Activated CD8-positive, alpha-beta memory T cell treated with anti-CD3 and anti-CD28 coated beads for 4 hours (primary cell): ENCODE data around the gene SYT7.

ENCODE experiments used
- DNase-seq, 2 donors: peaks; one replicate each; pipeline ENCODE4 v3.0.0-alpha.2; 2020; ENCODE audit warnings: low read depth in 2 of 2

SYT7 gene

DNA sequence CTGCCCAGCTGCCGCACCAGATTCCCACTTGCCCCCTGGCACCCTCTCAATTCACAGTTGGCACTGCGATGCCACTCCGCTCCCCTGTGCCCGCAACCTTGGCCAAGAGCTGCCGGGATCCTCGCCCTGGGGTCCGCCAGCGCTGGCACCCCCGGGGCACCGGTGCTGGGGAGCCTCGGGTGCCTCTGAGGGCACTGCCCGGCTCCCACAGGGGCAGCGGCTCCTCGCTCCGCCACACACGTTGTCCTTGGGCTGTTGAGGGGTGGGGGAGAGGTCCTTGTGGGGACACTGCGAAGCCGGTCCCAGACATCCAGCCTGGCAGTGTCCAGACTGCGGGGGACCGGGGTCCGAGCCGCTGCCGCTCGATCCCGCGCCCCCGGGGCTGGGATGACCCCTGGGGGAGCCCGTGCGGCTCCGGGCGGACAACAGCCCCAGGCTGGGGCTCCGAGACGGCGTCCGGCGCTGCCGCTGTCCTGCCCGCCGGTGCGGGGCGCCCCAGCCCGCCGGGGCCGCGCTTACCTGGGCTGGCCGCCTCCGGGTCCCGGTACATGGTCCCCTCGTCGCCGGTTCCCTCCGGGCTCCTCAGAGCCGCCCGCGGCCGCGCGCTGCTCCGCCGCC is 496 bp downstream of the SYT7 start:
- no peak for DNase-seq

DNA sequence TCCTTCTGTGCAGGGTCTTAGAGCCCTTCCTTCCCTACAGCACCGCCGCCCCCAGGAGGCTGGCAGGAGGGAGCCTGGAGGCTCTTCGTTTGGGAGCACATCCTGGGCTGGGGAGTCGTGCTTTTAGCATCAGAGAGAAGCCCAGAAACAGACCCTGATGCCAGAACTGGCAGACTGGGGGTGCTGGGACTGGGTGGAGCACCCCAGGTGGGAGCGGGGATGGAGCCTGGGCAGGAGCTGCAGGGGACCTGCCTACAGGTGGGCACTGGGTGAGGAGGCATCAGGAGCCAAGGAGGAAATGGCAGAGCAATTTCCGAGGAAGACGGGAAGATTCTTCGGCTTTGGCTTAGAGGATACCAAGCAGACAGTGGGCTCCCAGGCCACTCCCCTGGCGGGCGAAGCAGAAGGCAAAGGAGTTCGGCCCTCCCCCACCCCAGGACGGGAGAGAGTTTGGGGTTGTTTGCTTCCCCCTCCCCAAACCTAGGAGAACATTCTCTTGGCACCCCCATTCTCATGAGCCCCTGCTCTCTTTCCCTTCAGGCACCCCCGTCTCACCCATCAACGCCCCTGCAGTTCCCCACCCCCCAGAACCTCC is 1.1 kb downstream of the SYT7 start:
- DNase-seq = no peak

DNA sequence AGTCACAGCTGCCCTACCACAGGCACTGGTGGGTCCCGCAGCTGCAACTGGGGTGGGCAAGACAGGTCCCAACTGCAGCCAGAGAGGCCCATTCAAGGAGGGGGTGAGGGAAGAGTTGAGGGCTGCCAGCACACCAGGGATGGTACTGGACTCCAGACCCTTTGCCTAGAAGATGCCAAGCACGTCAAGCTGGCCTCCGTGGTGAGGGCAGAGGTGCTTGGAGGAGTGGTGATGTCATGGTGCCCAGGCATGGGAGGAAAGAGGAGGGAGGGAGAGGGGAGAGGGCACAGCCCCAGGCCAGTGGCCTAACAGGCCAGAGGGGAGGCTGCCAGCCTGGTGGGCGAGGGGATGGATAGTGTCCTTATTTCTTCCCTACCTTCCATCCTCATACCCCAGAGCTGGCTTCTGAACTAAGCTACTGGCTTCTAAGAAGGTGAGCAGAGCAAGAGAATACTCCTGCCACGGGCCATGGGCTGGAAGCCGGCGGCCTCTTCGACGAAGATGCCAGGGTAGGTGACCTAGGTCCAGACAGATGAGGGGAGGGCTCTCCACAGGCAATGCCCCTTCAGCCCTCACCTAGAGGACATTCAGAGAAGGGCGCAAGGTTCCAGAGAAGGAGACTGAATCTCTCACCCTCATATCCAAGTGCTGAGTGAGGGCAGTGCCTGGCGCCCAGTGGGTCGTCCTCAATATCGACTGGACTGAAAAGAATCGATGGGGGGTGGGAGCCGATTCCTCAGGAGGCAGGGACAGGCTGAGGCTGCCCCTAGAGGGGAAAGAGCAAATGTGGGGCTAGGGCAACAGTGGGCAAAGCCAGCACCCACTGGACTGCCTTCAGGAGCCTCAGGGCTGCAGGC is 1.8 kb downstream of the SYT7 start:
- DNase-seq = no peak

DNA sequence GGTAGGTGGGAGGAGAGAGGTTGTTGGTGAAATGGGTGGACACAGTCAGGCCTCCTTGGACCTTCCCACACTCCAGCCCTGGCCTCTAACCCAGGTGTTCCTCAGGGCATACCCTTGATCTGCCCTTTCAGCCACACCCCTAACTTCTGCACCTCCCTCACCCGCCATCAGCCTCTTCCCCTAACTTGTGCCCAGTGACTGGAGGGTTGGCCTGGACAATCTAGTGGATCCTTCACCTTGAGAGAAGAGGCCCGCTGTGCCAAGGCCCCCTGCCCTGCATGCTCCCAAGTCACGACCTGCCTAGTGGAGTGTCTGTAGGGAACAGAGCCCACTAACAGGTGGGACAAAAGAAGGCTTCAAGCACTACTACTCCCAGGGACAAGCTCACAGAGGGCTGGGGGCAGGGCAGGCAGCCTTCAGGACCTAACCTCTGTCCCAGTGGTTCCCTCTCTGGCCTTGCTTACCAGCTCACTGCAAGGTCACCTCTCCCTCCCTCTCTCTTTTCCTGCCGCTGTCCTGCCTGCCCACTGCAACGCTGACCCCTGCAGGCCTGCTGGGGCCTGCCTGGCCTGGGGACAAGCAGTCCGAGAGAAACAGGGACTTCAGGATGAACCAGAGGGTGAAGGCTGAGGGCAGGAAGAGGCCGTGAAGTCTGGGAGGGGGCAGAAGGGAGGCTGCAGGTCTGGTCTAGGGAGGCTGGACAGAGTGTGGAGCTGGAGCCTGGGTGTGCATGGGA is 3.3 kb downstream of the SYT7 start:
- DNase-seq = no peak

DNA sequence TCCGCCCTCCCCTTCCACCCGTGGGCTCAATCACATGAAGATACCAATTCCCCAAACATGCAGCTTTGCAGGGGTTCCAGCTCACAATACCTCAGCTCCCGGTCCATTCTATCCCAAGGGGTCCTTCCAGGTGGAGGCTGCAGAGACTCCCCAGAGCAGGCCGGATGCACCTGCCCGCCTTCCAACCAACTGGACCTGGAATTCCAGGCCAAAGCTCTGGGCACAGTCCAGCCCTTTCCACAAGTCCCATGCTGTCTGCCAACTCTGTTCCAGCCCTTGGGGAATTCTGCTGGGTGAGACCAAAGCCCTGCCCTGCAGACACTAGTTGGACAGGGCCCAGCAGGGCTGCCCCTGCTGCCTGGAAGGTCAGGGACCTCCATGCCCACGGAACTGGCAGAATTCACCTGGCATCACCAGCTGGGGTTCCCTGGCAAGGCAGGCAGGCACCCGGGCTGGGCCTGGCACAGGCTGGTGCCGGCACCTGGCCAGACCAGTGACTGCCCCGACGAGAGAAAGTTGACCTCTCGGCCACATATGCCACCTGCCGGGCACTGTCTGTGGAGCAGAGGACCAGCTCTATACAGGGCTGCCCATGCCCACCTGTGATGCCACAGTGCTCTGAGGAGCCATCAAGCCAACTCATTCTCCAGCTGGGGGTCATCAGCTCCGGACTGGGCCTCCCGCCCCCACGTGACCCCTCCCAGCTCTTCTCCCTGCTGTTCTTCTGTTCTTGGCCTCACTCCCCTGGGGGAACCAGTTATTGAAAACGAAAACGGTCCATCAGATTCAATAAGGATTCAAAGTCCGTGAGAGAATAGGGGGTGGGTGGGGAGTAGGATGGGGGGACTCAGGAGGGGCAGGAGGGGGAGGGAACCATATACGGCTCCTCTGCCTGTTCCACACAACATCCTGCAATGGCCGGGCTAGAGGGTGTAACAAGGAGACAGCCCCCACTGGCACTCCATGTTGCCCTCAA is 4.7 kb downstream of the SYT7 start:
- no peak for DNase-seq

DNA sequence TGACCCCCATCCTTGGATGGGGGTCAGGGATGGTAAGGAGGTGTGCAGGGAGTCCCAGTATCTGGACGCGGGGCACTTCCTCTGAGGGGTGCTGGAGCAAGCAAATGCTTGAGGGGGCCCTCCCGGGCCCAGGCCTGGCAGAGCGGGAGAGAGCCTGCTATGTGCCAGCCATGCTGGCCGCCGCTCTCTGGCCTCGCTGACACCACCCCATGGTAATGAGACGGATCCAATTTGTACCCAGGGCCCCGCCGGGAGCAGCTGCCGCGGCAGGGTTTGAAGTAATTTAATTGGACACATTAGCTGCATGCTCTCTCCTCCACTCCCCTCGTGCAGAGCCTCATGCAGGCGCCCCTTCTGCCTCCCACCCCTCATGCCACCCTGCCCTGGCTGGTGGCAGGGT is 6.3 kb downstream of the SYT7 start:
- no peak for DNase-seq

DNA sequence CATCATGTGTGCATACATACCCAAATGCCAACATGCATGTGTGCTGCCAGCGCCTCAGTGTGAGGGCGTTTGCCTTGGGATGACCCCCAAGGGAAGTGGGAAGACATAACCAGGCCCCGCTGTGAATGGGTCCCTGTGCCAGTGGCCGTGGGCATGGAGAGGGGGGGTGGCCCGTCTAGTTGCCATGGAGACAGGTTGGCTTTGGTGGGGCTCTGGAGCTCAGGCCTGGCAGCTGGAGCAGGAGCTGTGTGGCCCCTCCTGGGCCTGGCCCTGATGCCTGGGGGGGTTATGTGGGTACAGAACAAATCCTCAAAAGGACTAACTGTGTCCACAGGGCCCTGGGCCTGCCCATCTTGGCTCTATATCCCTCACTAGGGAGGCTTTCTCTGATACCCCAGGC is 8.0 kb downstream of the SYT7 start:
- DNase-seq = no peak

DNA sequence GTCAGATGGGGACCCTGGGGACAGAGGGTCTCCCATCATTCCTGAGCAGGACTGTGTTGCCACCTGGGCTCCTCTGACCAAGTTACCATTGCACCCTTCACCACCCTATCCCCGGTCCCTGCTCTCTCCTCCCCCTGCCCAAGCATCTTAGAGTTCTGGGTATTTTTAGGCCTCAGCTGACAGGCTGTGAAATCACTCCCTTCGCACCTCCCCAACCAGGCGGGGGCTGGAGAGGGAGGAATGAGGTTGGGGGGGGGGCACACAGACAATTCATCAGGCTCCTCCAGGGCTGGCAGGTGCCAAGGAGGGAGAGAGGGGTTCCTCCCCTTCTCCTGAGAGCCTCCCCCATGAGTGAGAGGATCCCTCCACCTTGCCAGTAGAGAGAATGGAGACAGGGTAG is 9.0 kb downstream of the SYT7 start:
- no peak for DNase-seq

DNA sequence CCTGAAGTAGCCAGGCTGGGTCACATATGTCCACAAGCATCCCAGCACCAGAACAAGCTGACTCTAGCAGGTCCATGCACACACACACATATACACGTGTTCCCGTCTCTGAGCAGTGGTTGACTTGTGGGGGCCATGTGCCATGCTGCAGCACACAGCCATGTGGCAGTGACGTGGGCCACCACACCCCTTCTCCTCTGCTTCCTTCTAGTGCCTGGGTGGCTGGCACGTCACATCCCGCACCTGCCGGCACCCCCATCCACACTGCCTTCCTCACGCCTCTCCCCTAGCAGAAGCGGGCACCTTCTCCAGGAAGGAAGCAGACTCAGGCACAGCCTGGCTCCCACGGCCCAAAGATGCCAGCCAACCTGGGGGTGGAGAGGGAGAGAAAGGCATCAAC is 9.5 kb downstream of the SYT7 start:
- no peak for DNase-seq

DNA sequence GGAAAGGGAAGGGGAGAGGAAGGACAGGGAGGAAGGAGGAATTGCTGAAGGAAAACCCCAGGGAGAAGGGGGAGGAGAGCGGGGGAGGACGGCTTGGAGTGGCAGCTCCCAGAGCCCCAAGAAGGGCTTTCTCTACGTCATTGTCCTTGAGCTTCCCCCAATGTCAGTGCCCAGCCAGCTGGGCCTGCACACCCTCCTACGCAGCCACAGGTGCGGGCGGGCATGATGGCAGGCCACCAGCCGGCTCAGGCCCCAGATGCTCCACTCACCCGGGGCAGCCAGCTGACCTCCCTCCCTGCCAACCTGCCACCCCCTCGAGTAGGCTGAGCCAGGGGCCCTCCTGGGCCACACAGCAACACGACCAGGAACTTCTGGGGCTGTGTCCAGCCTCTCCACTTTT is 11.2 kb downstream of the SYT7 start:
- DNase-seq = no peak

DNA sequence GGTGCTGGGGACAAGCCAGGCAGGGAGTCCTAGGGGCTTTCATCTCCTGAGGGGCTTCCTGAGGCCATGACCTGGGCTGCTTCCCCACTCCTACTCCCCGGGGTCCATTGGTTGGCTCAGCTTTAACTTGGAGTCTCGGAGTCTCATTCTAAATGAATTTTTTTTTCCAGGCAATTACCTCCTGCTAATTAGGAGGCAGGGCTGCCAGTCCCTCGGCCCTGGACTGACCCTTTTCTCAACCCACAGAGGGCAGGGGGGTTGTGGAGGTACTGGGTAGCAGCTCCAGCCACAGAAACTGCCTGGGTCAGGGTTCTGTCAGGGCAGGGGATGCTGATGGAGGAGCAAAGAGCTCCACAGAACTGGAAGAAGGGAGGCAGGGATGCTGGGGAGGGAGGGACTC is 11.9 kb downstream of the SYT7 start:
- DNase-seq = no peak

DNA sequence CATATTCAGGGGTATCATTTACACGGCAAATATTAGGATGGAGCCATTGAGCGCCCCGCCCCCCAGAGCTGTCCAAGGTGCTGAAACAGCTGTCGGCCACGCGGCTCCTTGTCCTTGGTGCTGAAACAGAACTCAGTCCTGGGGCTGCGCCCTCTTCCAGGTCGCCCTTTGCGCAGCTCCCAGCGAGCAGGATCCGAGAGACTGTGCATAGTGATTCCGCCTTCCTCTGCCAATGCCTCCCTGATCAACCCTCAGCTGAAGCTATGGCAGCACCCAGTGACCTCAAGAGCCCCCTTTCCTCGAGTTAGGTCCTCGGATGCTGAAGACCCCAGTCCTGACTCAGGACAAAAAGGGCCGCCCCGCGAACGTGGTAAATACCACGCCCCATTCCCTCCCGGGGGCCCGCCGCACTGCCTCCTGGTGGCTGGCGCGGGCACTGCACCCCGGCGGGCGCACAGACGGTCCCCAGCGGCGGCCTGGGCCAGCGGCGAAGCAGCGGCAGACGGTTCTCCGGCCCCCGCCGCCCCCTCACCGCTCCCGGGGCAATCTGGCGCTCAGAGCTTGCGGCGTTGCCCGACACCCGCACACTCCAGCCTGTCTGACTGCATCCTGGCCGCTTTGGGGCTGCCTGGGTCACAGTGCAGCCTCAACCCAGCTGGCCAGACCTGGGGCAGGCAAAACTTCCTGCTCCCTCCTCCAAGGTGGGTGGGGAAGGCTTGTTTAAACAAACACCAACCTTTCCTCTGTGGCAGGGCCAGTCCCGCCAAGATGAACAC is 13.4 kb downstream of the SYT7 start:
- DNase-seq = peak; percentile 11 to 44

DNA sequence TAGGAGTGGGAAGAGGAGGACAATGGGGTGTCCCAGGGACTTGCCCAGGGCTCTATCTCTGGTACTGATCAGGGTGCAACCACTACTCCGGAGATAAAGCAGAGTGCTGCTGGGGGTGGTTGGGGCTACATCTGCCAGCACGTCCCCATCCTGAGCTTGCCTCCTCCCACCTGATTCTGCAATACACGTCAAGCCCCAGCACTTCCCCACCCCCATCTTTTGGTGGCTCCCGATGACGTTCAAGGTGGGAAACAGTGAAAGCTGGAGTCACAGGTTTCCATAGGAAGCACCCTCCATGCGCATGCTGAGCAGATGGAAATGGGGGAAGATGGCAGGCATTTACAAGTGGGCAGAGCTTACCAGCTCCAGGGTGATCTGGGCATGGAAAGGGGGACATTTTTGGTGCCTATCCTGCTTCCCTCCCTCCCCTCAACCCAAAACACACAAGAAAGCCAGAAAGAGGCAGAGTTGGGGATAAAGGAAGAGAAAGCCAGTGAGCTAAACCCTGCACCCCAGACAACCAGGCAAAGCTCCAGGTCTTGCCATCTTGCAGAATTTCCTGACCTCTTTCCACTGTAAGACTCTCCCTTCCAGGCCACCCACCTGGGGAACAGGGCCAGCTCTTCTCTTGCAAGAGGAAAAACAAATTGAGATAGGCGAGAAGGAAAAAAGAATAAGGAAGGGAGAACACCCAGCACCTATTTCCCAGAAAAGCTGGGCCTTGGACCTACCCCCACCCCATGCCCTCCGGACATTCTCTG is 15.8 kb downstream of the SYT7 start:
- DNase-seq = no peak

DNA sequence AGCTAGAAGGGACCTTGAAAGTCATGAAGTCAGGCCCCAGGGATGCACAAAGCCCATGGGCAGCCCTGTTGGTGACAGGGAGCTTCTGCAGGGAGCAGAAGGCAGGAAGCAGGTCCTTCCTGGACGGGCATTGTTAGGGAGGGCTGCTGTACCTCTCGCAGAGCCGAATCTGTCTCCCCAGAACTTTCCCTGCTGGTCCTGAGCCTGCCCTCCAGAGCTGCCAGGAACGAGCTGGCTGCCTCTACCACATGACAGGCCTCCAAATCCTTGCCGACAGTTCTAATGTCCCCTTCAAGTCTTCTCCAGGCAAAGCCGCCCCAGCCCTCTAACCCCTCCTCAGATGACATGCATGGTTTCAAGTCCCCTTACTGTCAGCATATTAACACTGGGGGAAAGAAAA is 20.1 kb downstream of the SYT7 start:
- DNase-seq = no peak

DNA sequence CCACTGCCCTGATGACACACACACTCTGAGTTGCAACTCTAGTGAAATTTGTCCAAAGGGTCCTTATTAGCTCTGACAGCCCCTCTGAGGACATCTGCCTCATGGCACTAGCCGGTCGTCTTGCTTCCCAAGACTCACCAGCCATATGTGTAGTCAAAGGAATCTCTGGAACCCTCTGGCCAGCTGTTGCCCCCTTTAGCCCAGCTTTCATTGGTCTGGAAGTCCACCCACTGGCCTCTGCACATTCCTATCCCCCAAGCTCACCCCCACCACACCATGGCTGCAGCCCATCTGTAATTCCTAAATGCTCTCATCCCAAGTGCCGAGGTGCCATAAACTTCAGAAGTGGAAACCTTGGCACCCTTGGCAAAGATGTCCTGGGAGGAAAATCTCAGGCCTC is 24.3 kb downstream of the SYT7 start:
- DNase-seq = no peak

DNA sequence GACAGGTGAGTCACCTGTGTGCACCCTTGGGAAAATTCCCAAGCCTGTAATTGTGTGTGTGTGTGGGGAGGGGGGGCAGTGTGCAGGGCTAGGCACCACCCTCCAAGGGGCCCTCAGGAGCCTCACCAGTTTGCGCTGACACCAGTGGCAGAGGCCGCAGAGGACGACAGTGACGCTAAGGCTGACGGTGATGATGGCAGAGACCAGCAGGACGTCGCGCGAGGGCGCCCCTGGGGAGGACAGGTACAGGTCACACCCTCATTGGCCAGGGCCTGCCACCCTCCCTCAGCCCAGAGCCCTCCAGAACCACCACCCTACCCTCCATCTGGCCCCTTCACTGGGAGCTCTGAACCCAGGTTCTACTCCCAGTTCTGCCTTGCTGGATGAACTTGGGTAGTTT is 24.9 kb downstream of the SYT7 start:
- DNase-seq = no peak

DNA sequence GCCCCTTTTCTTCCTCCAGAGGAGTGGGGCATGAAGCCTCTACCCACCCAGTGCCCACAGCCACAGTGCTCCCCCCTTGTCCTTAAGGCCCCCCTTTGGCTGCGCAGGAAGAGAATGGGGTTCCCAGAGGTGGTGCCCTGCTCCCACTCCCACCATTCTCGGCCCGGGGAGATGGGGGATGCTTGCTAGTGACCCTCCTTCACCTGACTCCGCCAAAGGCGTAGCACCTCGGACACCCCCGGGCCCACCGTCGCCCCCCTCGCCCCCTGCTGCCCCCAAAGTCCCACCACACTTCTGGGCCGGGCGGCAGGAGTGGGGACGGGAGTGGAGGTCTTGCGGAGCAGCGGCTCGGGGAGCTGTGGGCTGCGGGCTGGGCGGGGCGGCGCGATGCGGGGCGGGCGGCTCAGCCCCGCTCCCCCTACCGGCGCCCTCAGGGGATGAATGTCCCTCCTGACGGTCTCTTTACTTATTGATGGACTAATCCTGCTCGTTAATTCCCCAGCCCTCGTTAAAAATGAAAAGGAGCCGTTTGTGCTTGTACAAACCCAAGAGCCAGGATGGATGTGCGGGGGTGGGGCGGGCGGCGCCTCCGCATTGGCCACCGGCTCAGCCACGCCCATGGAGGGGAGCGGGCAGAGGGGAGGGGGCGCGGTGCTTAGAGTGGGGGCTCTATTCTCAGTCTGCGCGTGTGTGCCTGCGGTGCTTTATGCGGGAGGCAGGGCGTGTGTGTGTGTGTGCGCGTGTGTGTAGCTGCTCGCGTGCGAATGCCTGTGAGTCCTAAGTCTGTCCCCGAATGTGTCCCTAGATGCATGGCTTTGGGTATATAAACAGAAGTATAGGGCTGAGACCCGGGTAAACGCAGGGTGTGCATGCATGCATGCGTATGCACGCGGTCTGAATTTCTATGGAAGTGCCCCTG is 25.6 kb downstream of the SYT7 start:
- DNase-seq = no peak

DNA sequence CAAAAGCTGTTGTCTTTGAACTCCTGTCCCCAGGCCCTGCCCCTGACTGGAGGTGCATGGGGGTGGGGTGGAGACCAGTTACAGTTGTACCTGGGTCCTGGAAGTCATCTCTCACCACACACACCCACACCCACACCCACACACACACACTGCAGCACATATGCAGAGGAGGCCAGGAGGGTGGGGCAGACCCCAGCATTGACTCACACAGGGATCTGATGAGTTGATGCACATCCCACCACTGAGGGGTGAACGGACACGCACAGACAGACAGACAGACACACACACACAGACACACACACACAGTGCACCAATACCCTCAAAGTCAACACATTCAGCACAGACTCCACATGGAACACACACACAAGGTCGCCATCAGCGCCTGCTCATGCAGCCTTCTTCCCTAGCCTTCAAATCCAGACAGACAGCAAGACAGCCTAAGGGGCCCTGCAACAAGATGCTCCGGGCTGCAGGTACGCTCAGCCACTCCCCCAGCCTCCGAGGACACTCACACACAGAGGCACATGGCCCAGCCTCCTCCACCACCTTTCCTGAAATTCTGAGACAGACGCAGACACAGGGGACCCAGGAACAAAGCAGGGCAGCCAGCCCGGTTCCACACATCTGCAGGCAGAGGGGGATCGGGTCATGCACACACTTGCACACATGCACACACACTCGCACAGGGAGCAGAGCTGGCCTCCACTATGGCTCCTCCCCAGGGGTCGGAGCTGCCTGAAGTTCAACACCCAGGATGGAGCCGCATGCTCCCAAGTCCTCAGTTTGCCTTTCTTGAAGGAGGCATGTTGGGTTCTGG is 26.5 kb downstream of the SYT7 start:
- peak; percentile 22 to 52 for DNase-seq
